ENCODE data around the gene ACTL6B. TPM values are rescaled to one million over a fixed set of nuclear protein-coding genes. Genes with fewer than 3 reads are reported as not detected.

The ACTL6B gene
- total and polyA plus RNA-seq, 2 of the 8 experiments (the other 6 are each of a cell fraction or from before 2014, with no cell fraction given) = 2.1 to 4.5 TPM

DNA sequence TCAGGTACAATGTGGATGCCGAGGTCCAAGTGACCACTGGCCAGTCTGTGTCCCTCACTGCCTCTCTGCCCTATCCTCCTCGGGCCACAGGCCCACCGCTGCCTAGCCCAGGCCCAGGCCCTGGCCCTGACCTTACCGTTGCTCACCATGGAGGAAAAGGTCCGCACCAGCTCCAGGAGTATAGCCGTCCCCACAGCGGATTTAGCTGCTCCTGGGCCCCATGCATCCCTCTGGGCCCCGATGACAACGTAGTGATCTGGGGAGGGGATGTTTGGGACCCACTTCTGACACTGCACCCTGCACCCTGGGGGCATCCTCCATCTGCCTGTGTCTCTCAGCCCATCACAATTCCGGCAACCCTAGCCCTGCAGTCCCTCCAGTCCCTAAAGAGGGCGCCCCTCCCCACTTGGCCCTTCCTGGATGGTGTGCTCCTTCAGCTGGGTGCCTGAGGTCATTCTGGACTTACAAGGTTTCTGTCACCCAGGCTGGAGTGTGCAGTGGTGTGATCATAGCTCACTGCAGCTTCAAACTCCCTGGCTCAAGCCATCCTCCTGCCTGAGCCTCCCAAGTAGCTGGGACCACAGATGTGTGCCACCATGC lies 27.0 kb downstream of the ACTL6B start:
- Histone ChIP-seq H2AFZ (ENCODE audit: low read length) (no peak overlapping the region), H3K4me3 (ENCODE audit: extremely low read depth in 1 of 4, insufficient read depth in 2 of 4, low read depth in 3 of 4, low read length in 4 of 4) (no peak overlapping the region), H3K79me2 (ENCODE audit: control insufficient read depth in 1 of 2, insufficient read depth in 2 of 2, low read length in 2 of 2) (no peaks in the 10 kb centered on the region), H3K4ac (replicated peaks; ENCODE audit: insufficient read length, low read depth, low read length) (no peak overlapping the region), H2BK20ac (ENCODE audit: low read length) (no peak overlapping the region), H4K20me1 (replicated peaks in 1 of 2; ENCODE audit: control insufficient read depth in 1 of 2, insufficient read depth in 2 of 2, low read length in 2 of 2) (peaks cover 1 to 2% of the 10 kb centered on the region in 2 experiments), H2BK15ac (ENCODE audit: low read length) (no peak overlapping the region), H2BK5ac (ENCODE audit: low read depth, low read length) (no peak overlapping the region), H2BK120ac (replicated peaks; ENCODE audit: low read depth, low read length) (no peak overlapping the region), H3K18ac (ENCODE audit: extremely low read depth, low read length) (peak overlapping the region; percentile 71; the same call in 1 of the 2 replicates), H3K4me1 (replicated peaks in 1 of 4; ENCODE audit: control insufficient read depth in 3 of 4, insufficient read depth in 4 of 4, low read length in 3 of 4) (peaks cover 0 to 14% (median 9%) of the 10 kb centered on the region in 4 experiments; a peak in 6 of 7 replicates), H3K23me2 (ENCODE audit: low read depth, low read length) (peaks cover 9% of the 10 kb centered on the region; the same call in 1 of the 2 replicates), H4K5ac (ENCODE audit: insufficient read length, low read depth, low read length) (no peak overlapping the region), H3K27me3 (replicated peaks in 1 of 4; ENCODE audit: control insufficient read depth in 3 of 4, extremely low read depth in 1 of 4, insufficient read depth in 3 of 4, low read length in 3 of 4) (peaks cover 0 to 20% (median 10%) of the 10 kb centered on the region in 4 experiments; a peak in 6 of 7 replicates), H3K27ac (ENCODE audit: low read depth, low read length) (no peak overlapping the region), H3K9ac (replicated peaks in 1 of 4; ENCODE audit: extremely low read depth in 1 of 4, low read depth in 3 of 4, low read length in 3 of 4) (no peak overlapping the region), H2BK12ac (ENCODE audit: low read depth, low read length) (no peak overlapping the region), H2AK5ac (ENCODE audit: low read depth, low read length) (no peak overlapping the region), H3K56ac (replicated peaks; ENCODE audit: insufficient read length, low read depth, low read length) (no peak overlapping the region), H3K23ac (ENCODE audit: insufficient read length) (no peak overlapping the region), H4K91ac (replicated peaks; ENCODE audit: insufficient read length, low read length) (no peak overlapping the region), H3K36me3 (ENCODE audit: control insufficient read depth in 2 of 4, insufficient read depth in 4 of 4, low read length in 3 of 4) (no peaks in the 10 kb centered on the region), H3K14ac (ENCODE audit: insufficient read length) (no peak overlapping the region), H3K9me3 (ENCODE audit: insufficient read depth in 2 of 2, low read depth in 1 of 2, low read length in 1 of 2) (no peaks in the 10 kb centered on the region), H4K8ac (ENCODE audit: extremely low read depth, insufficient read depth, low read length) (no peak overlapping the region), H3K4me2 (ENCODE audit: insufficient read depth in 1 of 2, low read depth in 2 of 2, low read length in 2 of 2) (no peak overlapping the region), H3K79me1 (ENCODE audit: low read depth, low read length) (no peaks in the 10 kb centered on the region)
- POLR2A ChIA-PET (ENCODE audit: partially characterized antibody) = interaction anchor here (0.7 to 2.9 kb wide), 12 partner anchors 9 to 91 kb away, joined by 3 to 20 read pairs (median 4); partner anchors contain the start of genes EPO, MOSPD3 and TFR2
- CTCF ChIA-PET (ENCODE audit: partially characterized antibody) = interaction anchor here (0.6 to 4.8 kb wide), 39 partner anchors 10 to 223 kb away, joined by 3 to 73 read pairs (median 5); partner anchors contain the start of genes ACTL6B, FBXO24, GNB2 and MOSPD3
- 65% methylated on average over 11 of the region's 11 CpGs; no CpG with 5 or more reads in 1 of the 2 experiments for WGBS, 2 experiments (ENCODE audit: extremely low coverage in 1 of 2, insufficient coverage in 1 of 2, insufficient read length in 1 of 2, insufficient replicate concordance in 2 of 2, low coverage in 1 of 2, low lambda C conversion rate in 2 of 2, missing lambda C conversion rate in 1 of 2)
- FAIRE-seq = no peak
- peak in 1 of 2 experiments; percentile 92 for DNase-seq (ENCODE audit: low read depth in 1 of 2, low spot score in 2 of 2)
- TF ChIP-seq SIN3A (conservative IDR thresholded peaks at IDR 0.05 in 1 of 2, IDR thresholded peaks at IDR 0.05 in 1 of 2; ENCODE audit: low read depth in 1 of 2, low read length in 2 of 2) = peak in 1 of 2 experiments; percentile 54; a peak in 1 of 4 replicates
- TF ChIP-seq RAD21 (IDR thresholded peaks at IDR 0.05 in 1 of 2, conservative IDR thresholded peaks at IDR 0.05 in 1 of 2; ENCODE audit: low read depth in 2 of 2, low read length in 2 of 2) = peak; percentile 64 to 74
- no peak for TF ChIP-seq SRF (IDR thresholded peaks at IDR 0.05; ENCODE audit: low read depth, low read length)
- no peak for TF ChIP-seq FOSL1 (IDR thresholded peaks at IDR 0.05; ENCODE audit: insufficient read depth, low read depth, low read length)
- no peak for TF ChIP-seq GTF2F1 (IDR thresholded peaks at IDR 0.05; ENCODE audit: borderline replicate concordance, low read depth, low read length)
- TF ChIP-seq NANOG (IDR thresholded peaks at IDR 0.05; ENCODE audit: insufficient read depth, low read depth, low read length, poor library complexity, severe bottlenecking) = no peak
- TF ChIP-seq CHD1 (IDR thresholded peaks at IDR 0.05; ENCODE audit: low read depth, low read length) = no peak
- TF ChIP-seq, protein P1, sequence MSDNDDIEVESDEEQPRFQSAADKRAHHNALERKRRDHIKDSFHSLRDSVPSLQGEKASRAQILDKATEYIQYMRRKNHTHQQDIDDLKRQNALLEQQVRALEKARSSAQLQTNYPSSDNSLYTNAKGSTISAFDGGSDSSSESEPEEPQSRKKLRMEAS (IDR thresholded peaks at IDR 0.05) = 0 out of 2 replicates have a peak, but pooled peaks have one; percentile 47

All from H1 (cell line).